NCI-H187 treated with DMSO at 0.1 percent for 48 hours (cell line): ENCODE measurements around the gene HECTD4.

Experiments
- DNase-seq: peaks from one replicate; lab custom pipeline; 2025; lab: John Stamatoyannopoulos, UW

Gene HECTD4

DNA sequence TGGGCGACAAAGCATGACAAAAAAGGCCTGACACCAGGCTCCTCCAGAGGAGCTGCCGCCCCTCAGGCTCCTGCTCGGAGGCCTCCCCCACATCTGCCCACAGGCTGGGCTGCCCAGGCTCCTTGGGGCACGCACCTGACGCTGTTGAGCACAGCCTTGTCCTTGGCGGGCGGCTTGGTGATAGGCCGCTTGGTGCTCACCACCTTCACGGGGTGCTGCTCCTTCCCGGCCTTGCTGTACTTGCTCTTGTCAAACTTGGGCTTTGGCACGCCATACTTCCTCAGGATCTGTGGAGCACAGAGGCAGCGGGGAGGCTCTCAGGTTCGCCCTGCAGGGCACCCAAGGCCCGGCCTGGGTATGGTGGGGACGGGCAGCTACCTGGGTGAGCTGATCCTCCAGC, 203.4 kb downstream of the HECTD4 start:
- no peak for DNase-seq

DNA sequence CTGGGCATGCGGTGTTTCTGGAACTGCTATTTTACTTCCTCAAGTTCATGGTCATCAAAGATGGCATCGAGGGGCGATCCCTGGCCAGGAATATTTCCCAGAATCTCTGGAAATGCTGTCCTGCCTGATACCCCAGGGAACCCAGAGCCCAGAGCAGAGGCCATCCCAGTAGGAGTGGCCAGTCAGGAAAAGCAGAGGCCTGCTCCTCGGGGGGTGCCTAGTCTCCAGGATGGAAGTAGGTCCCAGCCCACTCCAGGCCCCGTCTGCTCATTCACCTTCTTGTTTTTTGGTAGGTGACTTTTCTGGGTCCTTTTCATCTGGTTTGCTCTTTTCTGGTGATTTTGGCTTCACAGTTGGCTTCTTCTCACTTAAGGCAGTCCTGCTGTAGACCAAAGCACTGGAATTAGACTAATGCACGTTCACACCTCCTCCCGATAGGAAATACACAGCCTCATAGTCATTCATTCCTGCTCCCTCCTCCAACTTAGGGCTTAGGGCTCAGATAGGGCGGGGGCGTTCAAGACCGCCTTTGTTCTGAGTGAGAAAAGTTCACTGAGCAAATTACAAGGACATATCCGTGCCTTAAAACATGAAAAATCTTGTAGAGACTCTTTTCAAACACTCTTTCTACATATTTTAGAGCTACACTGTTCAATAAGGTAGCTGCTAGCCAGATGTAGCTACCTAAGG, 205.8 kb downstream of the HECTD4 start:
- no peak for DNase-seq

DNA sequence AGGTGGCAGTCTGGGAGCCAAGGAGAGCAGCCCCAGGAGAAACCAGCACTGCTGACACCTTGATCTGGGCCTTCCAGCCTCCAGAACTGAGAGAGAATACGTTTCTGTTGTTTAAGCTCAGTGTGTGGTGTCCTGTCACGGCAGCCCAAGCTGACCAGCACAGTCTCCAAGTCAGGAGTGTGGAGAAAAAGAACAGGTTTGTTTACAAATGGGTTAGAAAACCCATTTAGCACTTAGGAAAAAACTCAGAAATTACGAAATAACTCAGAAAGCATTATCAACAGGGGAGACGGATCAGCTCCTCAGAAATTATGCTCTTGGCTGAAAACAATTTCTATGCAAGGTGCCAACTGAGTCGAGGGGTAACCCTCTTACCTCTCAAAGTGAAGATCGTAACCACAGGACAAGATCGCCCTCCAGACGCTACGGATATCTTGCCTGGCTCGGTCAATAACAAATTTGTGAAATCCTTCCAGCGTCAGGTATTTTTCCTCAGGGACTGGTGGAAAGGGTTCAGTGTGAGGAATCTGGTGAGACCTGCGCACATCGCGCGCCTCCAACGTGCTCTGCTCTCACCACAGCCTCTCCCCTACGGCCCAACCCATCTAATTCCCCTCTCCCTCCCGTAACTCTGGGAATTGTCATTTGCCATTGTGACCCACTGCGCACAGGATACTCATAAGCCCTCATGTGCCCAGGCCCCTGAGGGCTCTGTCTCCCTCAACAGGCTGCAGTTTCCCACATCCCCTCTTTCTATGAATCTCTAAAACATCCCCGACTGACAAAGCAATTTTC, 206.7 kb downstream of the HECTD4 start:
- no peak for DNase-seq

DNA sequence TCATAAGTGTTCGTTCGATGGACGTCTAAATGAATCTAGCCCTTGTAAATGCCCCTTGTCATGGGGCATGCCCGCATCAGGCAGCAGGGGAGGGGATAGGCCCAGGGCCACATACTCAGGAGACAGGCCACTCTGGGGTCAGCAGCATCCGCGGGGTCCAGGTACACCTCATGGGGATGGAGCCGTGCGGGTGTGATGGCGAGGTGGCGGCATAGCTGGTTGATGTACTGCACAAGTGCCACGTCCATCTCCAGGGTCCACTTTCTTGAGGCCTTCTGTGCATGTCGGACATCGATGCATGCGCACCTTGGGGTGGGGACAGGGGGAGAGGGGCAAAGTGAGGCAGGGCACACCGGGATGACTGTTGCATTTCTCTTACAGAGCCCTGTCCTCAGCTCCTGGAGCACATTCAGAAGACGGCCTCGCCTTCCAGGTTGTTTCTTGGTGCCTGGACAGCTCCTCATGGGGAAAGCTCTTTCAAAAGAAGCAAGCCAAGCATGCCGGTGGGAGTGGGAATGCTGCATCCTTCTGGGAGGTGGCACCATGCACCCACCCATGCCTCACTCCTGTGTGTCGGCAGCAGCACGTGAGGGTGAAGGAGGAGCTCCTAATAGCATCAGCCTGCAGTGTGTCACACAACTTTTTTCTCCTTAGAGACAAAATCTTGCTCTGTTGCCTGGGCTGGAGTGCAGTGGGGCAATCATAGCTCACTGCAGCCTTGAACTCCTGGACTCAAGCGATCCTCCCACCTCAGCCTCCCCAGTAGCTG, 209.5 kb downstream of the HECTD4 start:
- peak; percentile 29 for DNase-seq

DNA sequence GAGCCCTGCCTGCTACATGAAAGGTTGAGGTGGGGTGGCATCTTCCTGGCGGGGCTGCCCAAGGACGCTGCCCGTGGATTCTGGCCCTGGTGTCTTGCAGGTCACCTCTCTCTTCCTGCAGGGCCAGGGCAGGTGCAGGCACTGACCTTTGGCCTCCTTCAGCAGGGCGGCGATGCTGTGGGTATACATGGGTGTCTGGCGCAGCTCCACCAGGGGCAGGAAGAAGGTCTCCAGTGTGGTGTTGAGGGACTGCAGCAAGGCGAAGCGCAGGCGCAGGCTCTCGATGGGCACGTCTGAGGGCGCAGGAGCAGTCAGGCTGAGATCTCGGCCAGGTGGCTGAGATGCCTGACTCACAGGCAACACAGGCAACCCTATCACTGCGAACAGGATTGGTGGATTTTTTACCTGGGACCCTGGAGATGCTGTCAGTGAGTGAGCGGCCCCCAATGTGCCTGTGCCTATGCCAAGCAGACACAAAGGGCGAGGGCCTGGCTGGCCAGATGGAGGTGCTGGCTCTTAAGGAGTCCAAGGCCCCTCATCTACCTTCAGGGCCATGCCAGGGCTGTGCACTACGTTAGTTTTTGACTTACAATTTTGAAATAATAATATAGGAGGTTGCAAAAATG, 211.1 kb downstream of the HECTD4 start:
- no peak for DNase-seq

DNA sequence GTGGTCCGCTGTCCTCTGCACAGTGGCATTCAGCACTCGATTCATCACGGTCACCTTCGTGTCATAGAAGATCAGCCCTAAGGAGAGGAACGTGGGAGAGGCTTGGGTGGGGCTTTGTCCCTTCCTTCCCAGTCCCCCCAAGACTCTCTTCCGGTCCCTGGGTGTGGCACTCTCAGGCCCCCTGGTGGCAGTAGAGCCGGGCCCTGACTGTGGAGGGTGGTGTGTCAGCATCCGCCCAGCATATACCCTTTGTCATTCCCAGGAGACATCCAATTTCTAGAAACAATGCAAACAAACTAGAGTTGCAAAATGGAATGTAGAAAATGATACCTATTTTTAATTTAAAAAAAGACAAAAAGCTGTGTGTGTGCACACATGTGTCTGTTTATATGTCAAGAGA, 211.9 kb downstream of the HECTD4 start:
- no peak for DNase-seq

DNA sequence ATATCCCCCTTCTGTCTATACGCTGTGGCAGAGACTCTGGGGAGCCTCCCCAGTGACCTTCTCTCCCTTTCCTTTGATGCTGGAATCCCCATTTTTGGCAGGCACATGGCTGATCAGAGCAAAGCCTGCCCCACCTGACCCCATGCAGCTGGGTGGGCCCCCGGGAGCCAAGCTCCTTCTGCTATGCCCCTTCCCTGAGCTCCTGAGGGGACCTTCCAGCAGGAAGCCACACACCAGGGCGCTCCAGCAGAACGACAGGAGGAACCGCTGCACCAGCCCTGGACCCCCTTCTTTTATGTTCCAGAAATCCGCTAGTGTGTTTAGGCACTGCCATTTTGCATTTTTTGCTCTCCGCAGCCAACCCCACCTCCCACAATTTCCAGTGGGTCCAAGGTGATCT, 212.3 kb downstream of the HECTD4 start:
- DNase-seq, result no peak

DNA sequence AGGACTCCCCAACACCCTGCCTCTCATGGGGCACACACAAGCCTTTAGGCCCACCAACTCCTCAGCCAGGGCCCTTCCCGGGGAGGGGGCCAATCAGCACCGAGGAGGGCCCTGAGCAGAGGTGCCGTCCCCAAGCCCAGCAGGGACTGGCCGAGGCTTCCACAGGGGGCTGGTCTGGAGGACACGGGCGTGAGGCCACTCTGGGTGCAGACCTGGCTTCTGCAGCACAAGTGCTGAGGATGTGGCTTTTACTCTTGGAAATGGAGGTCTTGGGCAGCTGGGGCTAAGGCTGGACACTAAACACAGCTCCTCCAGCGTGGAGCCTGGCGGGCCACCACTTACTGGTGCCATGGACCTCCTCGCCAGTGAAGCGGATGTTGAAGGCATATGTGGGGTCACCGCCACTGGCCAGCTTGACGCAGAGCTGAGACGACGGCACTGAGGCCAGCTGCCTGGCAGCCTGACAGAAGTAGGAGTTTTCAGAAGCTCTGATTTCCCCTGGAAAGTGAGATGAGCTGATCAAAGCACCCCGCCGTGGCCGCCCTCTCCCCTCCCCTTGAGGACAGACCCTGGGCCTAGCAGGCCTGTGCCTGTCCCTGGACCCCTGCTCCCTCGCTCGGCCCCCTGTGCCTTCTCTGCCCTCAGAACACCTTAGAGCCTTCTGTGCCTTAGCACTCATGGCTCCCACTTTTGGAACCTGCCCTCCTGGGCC, 212.9 kb downstream of the HECTD4 start:
- no peak for DNase-seq

DNA sequence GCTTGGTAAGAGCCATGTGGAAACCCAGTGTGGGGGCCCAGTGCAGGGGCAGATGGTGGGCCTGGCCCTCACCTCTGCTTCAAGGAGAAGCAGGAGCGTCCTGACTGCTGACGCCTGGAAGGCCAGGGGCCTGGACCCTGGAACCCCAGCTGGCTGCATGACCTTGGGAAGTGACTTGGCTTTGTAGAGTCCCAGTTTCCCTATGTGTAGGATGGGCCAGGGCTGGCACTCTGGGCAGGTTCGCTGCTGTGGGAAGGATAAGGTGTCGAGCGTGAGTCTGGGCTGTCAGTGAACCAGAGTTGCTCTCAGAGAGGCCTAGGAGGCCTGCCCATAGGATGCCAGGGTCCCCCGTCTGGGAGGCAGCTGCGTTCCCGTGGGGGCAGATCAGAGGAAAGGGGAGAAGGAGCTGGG, 213.7 kb downstream of the HECTD4 start:
- no peak for DNase-seq

DNA sequence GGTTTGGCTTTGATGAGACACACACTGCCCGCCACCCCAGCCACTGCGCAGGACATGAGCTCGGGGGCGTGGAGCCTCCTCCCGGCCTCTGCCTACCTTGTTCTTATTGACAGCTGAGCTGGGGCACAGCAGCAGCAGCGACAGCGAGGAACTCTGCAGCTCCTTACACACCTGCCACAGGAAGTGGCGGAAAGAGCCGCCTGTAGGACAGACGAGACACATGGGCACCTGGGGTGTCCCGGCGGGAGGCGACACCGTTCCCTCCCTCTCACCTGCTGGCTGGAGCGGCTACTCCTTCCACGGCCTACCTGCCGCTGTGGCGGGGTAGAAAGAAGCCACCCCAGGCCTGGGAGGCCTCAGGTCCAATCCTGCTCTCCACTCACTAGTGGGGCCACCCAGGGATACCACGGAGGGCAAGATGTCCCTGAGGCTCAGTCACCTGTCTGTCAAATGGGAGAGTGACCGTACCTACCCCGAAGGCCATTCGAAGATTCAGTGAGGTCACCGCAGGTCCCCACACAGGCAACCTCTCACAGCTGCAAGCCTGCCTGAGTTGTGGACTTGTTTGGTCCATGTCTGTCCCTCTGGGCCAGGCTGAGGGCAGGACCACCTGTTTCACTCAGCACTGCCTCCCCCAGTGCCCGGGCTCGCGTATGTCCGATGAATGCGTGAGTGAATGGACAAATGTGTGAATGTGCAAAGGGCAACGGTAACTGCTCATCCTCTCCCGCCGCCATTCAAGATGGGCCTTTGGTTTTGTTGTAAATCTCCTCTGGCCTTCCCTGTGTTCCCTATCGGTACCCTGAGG, 214.3 kb downstream of the HECTD4 start:
- DNase-seq, result no peak

DNA sequence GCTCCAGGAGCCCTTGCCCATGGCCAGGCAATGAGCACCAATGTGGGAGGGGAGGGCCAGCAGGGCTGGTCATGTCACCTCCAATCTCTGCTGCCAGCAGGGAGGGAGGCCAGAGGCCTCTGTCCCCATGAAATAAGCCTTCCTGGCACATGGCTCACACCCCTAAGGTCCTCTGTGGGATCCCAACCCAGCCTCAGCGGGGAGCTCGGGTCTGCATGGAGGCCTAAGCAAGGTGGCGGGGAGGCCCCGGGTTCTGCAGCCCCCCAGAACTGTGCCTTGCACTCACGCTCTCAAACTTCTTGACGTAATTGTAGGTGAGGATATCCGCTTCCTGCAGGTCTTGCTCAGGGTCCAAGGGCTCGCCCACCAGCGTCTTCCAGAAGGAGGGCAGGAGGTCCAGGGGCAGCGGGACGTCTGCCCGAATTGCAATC, 215.2 kb downstream of the HECTD4 start:
- DNase-seq, result no peak

DNA sequence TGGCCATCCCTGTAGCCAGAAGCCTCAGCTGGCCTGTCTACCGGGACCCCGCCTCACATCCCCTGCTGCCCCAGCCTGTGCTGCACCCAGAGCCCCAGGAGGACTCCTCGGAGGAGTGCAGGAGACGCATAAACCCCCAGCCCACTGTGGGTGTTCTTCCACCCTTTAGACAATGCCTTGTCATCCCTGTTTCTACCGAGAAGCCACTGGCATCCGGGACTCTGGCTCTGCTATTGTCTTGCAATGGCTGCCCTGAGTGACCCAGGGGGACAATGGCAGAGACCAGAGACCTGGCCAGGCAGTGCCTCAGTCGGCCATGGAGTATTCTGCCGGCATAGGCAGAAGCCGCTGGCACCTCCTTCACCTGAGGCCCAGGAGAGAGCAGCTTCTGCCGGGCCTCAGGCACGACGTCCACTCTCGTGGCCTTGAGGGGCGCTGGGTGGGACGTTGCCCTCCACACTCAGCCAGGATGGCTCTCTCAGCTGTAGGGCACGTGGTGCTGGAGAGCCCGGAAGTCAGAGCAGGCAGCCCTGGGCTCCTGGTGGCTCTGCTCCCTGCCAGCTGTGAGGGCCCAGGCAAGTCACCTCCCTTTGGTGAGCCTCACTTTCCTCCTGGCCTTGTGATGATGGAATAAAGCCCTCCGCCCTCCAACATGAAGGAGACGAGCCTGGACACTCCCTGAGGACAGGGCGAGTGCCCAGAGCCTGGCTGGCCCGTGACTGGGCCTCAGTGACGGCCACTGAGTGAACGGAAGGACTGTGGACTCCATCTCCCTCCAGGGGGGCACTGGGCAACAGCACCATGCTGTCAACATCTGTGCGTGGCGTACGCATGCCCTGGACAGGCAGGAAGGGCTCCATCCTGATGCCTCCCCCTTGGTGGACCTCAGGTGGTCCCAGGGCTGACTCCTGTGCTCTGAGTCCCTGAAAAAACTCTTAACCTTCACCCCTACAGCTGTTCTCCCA, 215.9 kb downstream of the HECTD4 start:
- DNase-seq, result no peak

DNA sequence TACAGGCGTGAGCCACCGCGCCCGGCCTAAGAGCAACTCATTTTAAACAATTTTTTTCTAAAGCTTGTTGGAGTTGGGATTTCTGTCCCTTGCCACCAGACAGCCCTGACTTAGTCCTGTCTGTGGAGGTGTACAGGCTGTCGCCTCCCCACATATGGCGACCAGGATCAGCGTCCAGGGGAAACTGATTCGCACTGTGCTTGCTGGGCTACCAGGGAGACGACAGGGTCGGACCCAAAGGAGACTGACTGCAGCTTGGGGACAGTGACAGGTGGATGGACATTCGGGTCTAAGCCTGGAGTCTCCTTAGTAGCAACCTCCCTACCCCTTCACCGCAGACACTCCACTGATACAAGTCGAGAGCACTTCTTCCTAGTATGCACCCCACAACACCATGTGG, 216.6 kb downstream of the HECTD4 start:
- DNase-seq, result no peak

DNA sequence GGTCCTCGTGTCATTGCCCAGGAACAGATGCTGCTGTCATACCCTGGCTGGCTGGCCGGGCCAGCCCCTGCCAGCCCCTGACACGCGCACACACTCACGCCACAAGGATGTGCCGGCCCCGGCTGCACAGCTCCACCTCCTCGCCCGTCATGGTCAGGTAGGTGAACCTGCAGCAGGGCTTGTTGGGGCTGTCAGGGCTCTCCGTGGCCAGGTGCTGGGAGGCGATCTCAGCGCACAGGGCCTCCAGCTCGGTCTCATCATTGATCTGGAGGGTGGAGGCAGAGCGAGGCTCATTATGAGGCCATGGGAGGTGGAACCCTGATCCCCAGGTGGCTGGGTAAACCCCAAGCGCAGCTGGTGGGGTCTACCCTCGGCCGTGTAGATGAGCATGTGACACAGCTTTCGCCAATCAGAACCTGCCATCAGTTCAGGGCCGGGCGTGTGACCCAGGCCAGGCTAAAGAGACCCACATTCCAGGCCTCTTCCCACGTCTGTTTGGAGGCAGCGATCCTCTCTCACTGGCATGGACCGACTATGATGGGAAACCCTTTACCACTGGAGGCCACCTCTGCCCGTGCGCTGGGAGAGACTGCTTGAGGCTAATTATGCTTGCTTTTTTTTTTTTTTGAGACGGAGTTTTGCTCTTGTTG, 218.1 kb downstream of the HECTD4 start:
- no peak for DNase-seq

DNA sequence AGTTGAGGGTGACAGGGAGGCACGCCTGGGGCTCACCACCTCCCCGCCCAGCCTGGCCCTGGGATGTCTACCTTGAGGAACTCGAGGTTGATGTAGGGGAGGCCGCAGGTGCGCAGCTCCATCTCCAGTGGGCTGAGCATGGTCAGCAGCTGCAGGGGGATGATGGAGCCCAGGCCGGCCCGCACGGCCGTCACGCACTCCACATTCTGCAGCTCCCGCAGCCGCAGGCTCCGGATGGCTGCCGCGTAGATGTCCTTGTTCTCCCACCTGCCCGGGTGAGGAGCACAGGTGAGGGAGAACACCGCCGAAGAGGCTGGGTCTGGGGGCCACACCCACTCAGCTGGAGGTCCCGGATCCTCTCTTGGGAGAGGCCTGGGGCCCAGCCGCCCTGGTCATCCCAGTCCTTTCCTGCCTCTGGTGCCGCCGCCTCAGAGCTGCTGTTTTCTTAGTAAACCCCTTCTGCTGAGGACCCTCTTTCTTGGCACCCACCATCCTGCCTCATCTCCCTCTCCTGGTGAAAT, 218.7 kb downstream of the HECTD4 start:
- DNase-seq, result no peak

DNA sequence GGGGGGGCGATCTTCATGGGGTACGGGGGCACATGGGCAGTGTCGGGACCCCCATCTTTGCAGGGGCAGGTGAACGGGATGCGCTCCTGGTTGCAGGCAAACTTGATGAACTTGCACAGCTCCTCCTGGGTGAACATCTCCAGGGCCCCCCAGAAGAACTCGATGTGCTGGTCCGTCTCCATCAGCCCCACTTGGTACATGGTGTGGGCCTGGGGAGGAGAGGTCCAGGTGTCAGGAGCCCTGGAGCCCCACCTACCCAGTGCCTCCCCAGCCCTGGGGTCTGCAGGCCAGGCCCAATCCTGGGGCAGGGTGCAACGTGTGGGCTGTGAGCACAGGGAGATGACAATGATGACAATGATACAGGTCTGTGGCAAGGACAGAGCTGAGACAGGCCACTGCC, 219.2 kb downstream of the HECTD4 start:
- DNase-seq, result no peak

DNA sequence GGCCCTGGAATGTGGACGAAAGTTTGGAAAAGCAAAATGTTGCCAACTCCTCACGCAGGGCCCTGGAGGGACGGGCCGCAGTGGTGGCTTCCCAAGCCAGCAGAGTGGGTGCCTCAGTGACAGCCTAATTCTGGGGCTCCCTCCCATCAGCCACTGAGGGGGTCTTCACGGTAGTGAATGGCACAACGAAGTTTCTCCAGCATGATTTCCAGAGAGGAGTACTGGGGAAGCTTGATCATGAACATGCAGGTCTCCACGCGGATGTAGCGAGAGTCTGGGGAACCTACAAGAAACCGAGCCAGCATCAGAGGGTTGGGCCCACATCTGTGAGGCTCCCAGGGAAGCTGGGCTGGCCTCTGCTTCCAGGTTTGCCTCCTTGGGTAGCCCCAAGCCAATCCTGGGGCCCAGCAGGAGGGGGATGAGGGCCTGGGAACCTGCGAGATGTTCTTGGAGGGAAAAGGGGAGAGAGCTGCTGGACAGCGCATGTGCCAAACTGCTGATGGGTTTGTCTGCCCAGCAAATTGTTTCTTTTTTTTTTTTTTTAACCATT, 219.9 kb downstream of the HECTD4 start:
- no peak for DNase-seq

DNA sequence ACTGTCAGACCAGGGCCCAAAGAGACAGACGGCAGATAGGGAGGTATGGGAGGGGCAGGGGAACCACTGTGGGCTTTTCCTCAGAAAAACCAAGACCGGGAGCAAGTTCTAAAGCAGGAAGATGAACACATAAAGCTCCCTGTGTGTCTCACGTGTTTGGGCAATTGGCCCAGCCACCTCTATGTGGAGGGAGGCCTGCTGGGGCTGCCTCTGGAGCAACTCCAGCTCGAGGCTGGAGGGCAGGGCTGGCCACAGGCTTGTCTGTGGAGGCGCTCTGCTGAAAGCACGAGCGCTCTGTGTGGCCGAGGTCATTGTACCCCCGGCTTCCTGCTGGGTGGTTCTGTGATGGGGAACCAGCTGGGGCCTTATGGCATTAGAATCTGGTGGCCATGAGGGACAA, 220.5 kb downstream of the HECTD4 start:
- no peak for DNase-seq

DNA sequence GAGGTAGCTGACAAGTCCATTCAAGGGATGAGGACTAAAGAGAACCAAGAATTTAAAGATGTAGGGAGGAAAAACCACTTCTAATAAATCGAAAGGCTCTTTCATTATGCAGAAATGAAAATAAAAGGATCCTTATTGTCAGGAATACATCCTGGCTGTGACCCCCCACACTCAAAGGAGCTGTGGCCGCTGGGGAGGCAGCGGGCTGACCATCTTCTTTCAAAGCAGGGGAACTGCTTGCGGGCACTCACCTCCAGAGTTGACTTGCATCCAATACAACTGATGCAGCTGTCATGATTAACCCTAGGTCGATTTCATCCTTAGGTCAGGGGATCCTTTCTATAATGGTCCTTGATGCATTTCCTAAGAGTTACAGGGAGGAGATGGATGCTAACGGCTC, 221.6 kb downstream of the HECTD4 start:
- no peak for DNase-seq
